ENCODE data around the gene C1D.
"Not testable (repeated sequence)": the region's sequence is repeated elsewhere in the genome, so short reads cannot be mapped to it uniquely, and the experiment has no call there.

C1D gene

DNA sequence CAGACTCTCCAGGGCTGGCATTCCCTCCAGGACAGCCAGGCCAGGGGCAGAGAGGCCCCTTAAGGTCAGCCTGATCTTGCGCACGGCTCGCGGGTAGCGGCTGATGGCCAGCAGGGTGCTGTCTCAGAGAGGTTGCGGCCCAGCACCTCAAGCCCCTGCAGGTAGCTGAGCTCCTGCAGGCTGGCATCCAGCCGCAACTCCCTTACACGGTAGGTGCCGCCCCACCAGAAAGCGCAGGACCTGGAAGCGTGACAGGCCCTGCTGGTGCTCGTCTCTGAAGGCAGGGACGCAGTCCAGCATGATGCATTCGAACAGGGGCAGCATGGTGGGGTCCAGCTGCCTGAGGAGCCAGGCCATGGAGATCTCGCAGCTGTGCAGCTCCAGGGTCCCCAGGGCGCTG is 38.9 kb downstream of the C1D start:
- in situ Hi-C loops (cut with HindIII; ENCODE audit: low sequenced_read_pairs), result no loop called here

DNA sequence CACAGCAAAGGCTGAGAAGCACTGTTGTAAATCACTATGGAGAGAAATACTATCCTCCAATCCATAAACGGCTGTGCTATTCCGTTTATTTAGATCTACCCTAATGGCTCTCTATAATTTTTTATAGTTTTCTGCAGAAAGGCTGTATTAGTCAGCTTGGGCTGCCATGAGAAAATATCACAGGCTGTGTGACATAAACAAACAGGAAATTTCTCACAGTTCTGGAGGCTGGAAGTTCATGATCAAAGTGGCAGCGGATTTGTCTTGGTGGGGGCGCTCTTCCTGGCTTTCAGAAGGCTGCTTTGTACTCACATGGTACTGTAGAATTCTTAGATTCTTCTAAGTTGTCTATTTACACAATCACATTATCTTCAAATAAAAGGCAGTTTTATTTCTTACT is 44.1 kb downstream of the C1D start:
- in situ Hi-C loops (cut with HindIII; ENCODE audit: low sequenced_read_pairs), result no loop called here

DNA sequence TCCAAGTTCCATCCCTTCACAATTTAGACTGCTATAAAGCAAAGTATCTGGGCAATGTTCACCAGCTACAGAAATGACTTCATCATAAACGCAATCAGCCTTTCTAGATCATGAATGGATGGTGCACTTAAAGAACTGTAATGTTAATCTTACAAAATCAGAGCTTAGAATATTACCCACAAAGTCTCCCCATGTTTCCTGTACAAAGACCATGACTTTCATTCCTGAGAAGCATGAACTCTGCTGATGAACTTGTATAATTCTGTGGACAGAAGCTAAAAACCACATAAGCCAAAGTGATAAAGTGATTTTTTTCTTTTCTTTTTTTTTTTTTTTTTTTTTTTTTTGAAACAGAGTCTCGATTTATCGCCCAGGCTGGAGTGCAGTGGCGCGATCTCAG is 53.3 kb downstream of the C1D start:
- in situ Hi-C loops (cut with HindIII; ENCODE audit: low sequenced_read_pairs), result loop anchor here (5.0 kb wide), 1 partner anchor 82 kb away; no protein-coding TSS in a partner anchor

DNA sequence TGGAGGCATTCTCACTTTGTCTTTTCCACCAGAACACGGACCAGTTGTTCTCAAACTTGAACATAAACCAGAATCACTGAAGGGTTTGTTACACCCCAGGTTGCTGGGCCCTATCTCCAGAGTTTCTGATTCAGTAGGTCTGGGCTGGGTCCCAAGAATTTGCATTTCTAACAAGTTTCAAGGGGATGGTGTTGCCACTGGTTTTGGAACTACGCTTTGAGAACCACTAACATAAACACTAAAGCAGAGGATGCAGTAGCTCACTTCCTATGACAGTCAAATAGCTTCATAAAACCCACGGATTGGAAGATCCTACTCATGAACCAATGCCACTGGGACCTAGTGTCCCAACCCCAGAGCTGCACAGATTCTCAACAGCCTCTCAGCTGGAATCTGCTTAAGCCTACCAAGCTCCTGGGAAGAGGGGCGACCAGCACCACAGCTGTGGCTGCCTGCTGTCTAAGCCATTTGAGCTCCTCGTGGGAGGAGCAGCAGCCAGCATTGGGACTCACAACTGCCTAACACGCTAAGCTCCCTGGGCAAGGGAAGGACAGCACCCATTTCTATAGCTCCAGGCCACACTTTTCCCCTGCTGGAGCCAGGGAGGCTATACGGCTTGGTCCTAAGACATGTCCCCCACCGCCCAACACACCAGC is 62.5 kb downstream of the C1D start:
- in situ Hi-C loops (cut with HindIII; ENCODE audit: low sequenced_read_pairs), result no loop called here

DNA sequence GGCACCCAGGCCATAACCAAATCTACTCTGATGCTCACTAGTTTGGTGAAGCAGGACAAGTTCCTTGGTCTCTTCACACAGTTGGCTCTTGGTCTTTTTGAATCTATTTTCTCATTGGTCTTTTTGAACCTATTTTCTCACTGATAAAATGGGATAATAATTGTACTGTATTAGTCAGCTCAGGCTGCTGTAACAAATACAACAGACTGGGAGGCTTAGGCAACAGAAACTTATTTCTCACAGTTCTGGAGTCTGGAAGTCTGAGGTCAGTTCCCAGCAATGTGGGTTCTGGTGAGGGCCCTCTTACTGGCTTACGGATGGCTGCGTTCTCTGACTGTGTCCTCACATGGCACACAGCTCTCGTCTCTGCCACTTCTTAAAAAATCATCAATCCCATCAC is 63.5 kb downstream of the C1D start:
- in situ Hi-C loops (cut with HindIII; ENCODE audit: low sequenced_read_pairs), result no loop called here

DNA sequence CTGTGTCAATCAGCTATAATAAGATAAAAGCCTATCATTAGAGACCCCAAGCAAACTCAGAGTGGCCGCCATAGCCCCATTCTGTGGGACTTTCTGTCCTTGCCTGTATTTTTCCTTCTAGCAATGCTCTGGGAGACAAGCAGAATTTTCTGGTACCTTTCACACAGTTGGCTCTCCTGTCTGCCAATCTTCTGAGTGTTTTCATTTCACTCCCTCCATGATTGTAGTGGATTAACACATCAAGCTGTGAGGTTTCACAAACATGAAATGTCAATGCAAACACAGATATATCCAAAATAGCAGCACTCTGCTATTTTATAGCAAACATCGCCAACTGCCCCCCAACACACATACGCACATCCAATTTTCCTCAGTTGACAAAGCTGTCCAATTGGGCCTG is 64.9 kb downstream of the C1D start:
- in situ Hi-C loops (cut with HindIII; ENCODE audit: low sequenced_read_pairs), result no loop called here

DNA sequence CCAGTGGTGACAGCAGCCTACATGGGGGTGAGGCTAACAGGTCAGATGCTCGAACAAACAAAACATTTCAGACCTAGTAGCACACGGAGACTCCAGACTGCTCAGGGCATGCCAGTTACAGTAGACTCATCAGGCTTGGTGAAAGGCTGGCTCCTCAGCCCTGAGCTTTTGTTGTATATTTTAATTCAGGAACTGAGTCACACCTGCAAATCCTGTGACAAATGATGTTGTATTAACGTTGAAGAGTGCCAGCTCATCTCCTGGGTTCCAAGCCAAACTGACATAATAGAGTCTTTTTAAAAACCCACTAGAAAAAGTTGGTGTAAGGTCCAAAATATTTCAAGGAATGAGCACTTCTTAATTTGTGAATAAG is 65.3 kb downstream of the C1D start:
- in situ Hi-C loops (cut with HindIII; ENCODE audit: low sequenced_read_pairs), result no loop called here

DNA sequence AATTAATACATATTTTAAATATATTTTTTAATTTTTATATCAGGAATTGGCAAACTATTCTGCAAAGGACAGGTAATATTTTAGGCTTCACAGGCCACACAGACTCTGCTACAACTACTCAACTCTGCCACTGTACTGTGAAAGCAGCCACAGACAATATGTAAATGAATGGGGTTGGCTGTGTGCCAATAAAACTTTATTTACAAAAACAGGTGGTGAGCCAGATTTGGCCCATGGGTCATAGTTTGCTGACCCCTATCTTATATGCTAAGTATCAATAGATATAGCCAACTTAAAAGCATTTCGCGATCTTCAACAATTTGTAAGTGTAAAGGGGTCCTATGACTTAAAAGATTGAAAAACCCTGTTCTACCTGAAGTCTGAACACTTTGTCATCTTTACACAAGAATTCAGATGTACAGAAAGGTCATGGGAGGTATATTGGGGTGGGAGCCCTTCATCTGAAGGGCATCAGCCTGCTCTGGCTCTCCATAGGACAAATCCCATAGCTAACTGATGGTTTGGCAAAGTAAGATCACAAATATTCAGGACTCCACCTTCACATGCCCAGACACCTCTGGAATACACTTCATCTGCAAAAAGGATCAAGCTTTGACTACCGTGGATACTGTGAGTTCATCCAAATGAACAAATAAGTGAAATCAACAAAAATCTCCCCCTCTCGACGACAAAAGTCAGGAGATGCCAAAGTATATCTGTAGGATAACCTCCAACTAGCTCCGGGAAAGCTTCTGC is 65.9 kb downstream of the C1D start:
- in situ Hi-C loops (cut with HindIII; ENCODE audit: low sequenced_read_pairs), result no loop called here

DNA sequence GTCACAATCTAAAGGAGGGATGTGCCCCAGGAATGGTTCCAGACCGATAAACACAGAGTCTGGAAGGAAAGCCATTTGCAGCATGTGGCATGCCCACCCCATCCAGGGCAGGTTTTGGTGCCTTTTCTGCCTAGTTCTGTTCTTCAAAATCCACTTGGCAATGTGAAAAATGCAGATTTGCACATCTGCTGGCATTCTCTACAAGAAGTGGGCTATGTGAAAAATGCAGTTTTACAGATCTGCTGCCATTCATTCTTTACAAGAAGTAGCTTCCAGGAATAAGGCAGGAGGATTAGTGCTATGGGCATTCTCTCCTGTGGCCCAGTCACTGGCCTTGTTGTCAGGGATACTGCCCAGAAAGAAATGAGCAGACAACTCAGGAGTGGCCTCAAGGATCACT is 68.1 kb downstream of the C1D start:
- in situ Hi-C loops (cut with HindIII; ENCODE audit: low sequenced_read_pairs), result no loop called here

DNA sequence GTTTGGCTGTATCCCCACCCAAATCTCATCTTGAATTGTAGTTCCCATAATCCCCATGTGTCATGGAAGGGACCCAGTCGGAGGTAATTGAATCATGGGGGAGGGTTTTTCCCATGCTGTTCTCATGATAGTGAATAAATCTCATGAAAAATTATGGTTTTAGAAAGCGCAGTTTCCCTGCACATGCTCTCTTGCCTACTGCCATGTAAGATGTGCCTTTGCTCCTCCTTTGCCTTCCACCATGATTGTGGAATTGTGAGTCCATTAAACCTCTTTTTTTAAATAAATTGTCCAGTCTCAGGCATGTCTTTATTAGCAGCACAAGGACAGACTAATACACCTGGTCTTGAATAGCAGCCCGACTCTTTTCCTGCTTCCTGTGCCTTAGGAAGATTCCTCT is 68.7 kb downstream of the C1D start:
- in situ Hi-C loops (cut with HindIII; ENCODE audit: low sequenced_read_pairs), result not testable (repeated sequence)

DNA sequence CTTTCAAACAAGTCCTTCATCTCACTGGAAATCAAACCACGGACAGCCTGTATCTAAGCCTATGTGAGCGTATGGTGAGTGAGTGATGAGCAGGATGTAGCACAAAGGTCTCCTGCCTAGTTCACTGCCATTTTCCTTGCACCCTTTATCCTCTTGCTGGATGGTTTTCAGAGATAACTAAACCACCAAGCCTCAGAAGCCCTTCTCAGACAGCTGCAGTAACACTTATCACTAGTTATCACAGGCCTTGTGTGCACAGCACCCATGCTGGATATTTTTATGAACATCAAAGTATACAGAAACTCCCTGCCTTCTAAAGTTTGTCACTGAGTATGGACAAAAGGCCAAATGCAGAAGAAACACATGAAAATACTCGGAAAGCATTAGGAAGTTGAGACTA is 69.5 kb downstream of the C1D start:
- in situ Hi-C loops (cut with HindIII; ENCODE audit: low sequenced_read_pairs), result no loop called here

DNA sequence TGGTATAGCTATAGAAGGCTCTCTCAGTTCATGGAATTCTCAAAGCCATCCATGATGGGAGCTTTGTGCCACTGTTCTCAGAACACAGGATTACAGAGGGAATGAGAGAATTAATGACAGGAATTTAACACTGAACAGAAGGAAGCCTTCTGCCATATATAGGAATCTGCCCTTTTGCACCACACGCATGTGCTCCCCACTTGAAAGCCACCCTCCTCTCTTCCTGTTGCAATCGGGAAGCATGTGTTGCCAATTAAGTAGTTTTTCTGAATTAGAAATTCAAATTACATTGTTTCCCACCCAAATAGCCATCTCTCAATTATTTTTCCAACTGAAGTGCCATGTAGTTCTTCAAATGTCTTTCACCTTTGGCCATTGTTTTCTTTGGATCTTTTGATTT is 71.3 kb downstream of the C1D start:
- in situ Hi-C loops (cut with HindIII; ENCODE audit: low sequenced_read_pairs), result no loop called here

Data from endothelial cell of hepatic sinusoid (primary cell).